Lower leg skin (tissue), 4 donors: ENCODE measurements around the gene KRT16. TPM values are rescaled to one million over a fixed set of nuclear protein-coding genes. Genes with fewer than 3 reads are reported as not detected.

Experiments used
- DNase-seq, 2 donors: peaks; one replicate each; pipeline ENCODE4 v3.0.0-alpha.2; 2019; ENCODE audit warnings: low spot score in 2 of 2
- H3K4me3 ChIP-seq: fragments of 200-600 bp; sonication (generic); 2 replicates; pipeline ENCODE4 v1.5.1; 2017; ENCODE audit warnings: mild to moderate bottlenecking, low read depth; ENCODE audit not compliant: poor library complexity, severe bottlenecking
- CTCF ChIP-seq, 3 donors: fragments of 450-650 bp; IDR thresholded peaks; one replicate each; pipeline ENCODE4 v1.5.1; 2016; ENCODE audit warnings: antibody characterized with exemption in 3 of 3, mild to moderate bottlenecking in 3 of 3, moderate library complexity in 2 of 3
- POLR2A ChIP-seq, 2 donors: fragments of 450-650 bp; IDR thresholded peaks; one replicate each; pipeline ENCODE4 v1.6.1; 2016 to 2017; ENCODE audit warnings: antibody characterized with exemption in 2 of 2, mild to moderate bottlenecking in 1 of 2, moderate library complexity in 1 of 2
- WGBS, 2 donors: methylation state at CpG; one replicate each; pipeline ENCODE4 v1.1.5; 2018; 5-methylcytosine and 5-hydroxymethylcytosine counted together
- intact Hi-C: fragments of 100-400 bp; cut with DNase I; formaldehyde crosslinking; loops from one replicate; pipeline ENCODE4 v1.15.0; 2023; ENCODE audit warnings: low total_unique reads
- total RNA-seq, 4 donors: library from RNA; depleted of rRNA; stranded (reverse); fragments of >200 nt; gene quantifications; one replicate each; pipeline ENCODE4 v1.1.0, GENCODE V29; 2016

Gene KRT16
- total RNA-seq, 4 donors from 2014 or later, result 79.2 to 447 (median 81.8) TPM

GRCh38 chr17:41657176-41657754 lies 44.7 kb upstream of the KRT16 start:
- intact Hi-C loops, result no loop called here

GRCh38 chr17:41656249-41657023 lies 43.9 kb upstream of the KRT16 start:
- no peak for TF ChIP-seq CTCF (IDR thresholded peaks at IDR 0.05)
- no peak for TF ChIP-seq POLR2A (IDR thresholded peaks at IDR 0.05)
- H3K4me3 ChIP-seq, result no peak overlapping the region
- 46 to 61% methylated on average over 16 of the region's 16 CpGs for WGBS, 2 donors
- intact Hi-C loops, result no loop called here
- no peak for DNase-seq

More at GRCh38 chr17:41657176-41657754, 44.7 kb upstream of the KRT16 start:
- TF ChIP-seq POLR2A (IDR thresholded peaks at IDR 0.05) (no peak), CTCF (IDR thresholded peaks at IDR 0.05) (no peak)
- H3K4me3 ChIP-seq, result no peak overlapping the region
- no peak for DNase-seq
- WGBS, 2 donors, result 47% methylated on average over 7 to 15 of the region's 16 CpGs

GRCh38 chr17:41655611-41656111 lies 43.1 kb upstream of the KRT16 start:
- 39 to 46% methylated on average over 14 to 18 of the region's 18 CpGs for WGBS, 2 donors

GRCh38 chr17:41654678-41655607 lies 42.4 kb upstream of the KRT16 start:
- 49 to 57% methylated on average over 18 to 21 of the region's 24 CpGs for WGBS, 2 donors
- TF ChIP-seq CTCF (IDR thresholded peaks at IDR 0.05), result no peak
- no peak for TF ChIP-seq POLR2A (IDR thresholded peaks at IDR 0.05)
- no peak overlapping the region for H3K4me3 ChIP-seq
- intact Hi-C loops, result no loop called here
- no peak for DNase-seq

More at GRCh38 chr17:41655611-41656111, 43.1 kb upstream of the KRT16 start:
- intact Hi-C loops, result no loop called here
- H3K4me3 ChIP-seq, result no peak overlapping the region
- peak; percentile 89 to 96 for DNase-seq
- TF ChIP-seq POLR2A (IDR thresholded peaks at IDR 0.05) (no peak), CTCF (IDR thresholded peaks at IDR 0.05) (no peak)

- peak; percentile 82 to 94 for DNase-seq
- no peak overlapping the region for H3K4me3 ChIP-seq
- intact Hi-C loops, result no loop called here
- 44 to 61% methylated on average over 5 to 14 of the region's 14 CpGs for WGBS, 2 donors
- no peak for TF ChIP-seq POLR2A (IDR thresholded peaks at IDR 0.05)
- TF ChIP-seq CTCF (IDR thresholded peaks at IDR 0.05), result no peak
Measured at GRCh38 chr17:41653892-41654677, 41.5 kb upstream of the KRT16 start.
